ENCODE data around the gene ZNF667.

Gene ZNF667

GRCh38 chr19:56507446-56508289 lies 30.5 kb upstream of the ZNF667 start, which contains the start of gene ZNF471:
Gene ZNF471, plus strand, starts transcription at chr19:56507855. Its CDS starts 3,717 bp downstream, at chr19:56511572.
- Histone ChIP-seq H3K4me3 (ENCODE audit: low read length) (no peak within 1 kb of the TSS), H3K79me2 (ENCODE audit: control insufficient read depth, low read length) (no peaks in the 10 kb centered on the region), H3K9me3 (ENCODE audit: control insufficient read depth, insufficient read depth, low read length) (peaks cover 29% of the 10 kb centered on the region; the same call in 1 of the 2 replicates), H3F3A (ENCODE audit: control insufficient read depth, insufficient read depth) (no peaks in the 10 kb centered on the region), H3K27ac (ENCODE audit: low read depth, low read length) (no peak within 1 kb of the TSS), H3K4me1 (ENCODE audit: control insufficient read depth, low read length) (no peaks in the 10 kb centered on the region), H3K4me2 (ENCODE audit: low read length) (no peak within 1 kb of the TSS), H3K9me2 (replicated peaks; ENCODE audit: control insufficient read depth, low read length) (no peaks in the 10 kb centered on the region), H3K36me3 (ENCODE audit: control insufficient read depth, low read length) (no peaks in the 10 kb centered on the region), H4K20me1 (ENCODE audit: control insufficient read depth, insufficient read depth, low read depth, low read length) (no peaks in the 10 kb centered on the region), H3K27me3 (ENCODE audit: control insufficient read depth, low read length) (no peaks in the 10 kb centered on the region)
- no peak for TF ChIP-seq EZH2phosphoT487 (IDR thresholded peaks at IDR 0.05; ENCODE audit: borderline replicate concordance, low read length)
- no peak for TF ChIP-seq CTCF (IDR thresholded peaks at IDR 0.05; ENCODE audit: low read depth, low read length, poor library complexity, severe bottlenecking)

- Histone ChIP-seq H3K9me3 (ENCODE audit: control insufficient read depth, insufficient read depth, low read length) (peaks cover 26% of the 10 kb centered on the region; the same call in 1 of the 2 replicates), H3K27ac (ENCODE audit: low read depth, low read length) (no peak overlapping the region), H3K36me3 (ENCODE audit: control insufficient read depth, low read length) (no peaks in the 10 kb centered on the region), H3K27me3 (ENCODE audit: control insufficient read depth, low read length) (no peaks in the 10 kb centered on the region), H3F3A (ENCODE audit: control insufficient read depth, insufficient read depth) (no peaks in the 10 kb centered on the region), H3K9me2 (replicated peaks; ENCODE audit: control insufficient read depth, low read length) (no peaks in the 10 kb centered on the region), H3K4me1 (ENCODE audit: control insufficient read depth, low read length) (no peaks in the 10 kb centered on the region), H4K20me1 (ENCODE audit: control insufficient read depth, insufficient read depth, low read depth, low read length) (no peaks in the 10 kb centered on the region), H3K4me3 (ENCODE audit: low read length) (no peak overlapping the region), H3K4me2 (ENCODE audit: low read length) (no peak overlapping the region), H3K79me2 (ENCODE audit: control insufficient read depth, low read length) (no peaks in the 10 kb centered on the region)
- TF ChIP-seq EZH2phosphoT487 (IDR thresholded peaks at IDR 0.05; ENCODE audit: borderline replicate concordance, low read length) (no peak), CTCF (IDR thresholded peaks at IDR 0.05; ENCODE audit: low read depth, low read length, poor library complexity, severe bottlenecking) (no peak)
Measured at GRCh38 chr19:56504581-56504980, 27.4 kb upstream of the ZNF667 start.

GRCh38 chr19:56491399-56491798 lies 14.3 kb upstream of the ZNF667 start:
- Histone ChIP-seq H3K9me2 (replicated peaks; ENCODE audit: control insufficient read depth, low read length) (no peaks in the 10 kb centered on the region; the same call in 1 of the 2 replicates), H3F3A (ENCODE audit: control insufficient read depth, insufficient read depth) (no peaks in the 10 kb centered on the region), H3K4me3 (ENCODE audit: low read length) (no peak overlapping the region), H3K27me3 (ENCODE audit: control insufficient read depth, low read length) (no peaks in the 10 kb centered on the region), H3K4me2 (ENCODE audit: low read length) (no peak overlapping the region), H3K36me3 (ENCODE audit: control insufficient read depth, low read length) (no peaks in the 10 kb centered on the region), H3K4me1 (ENCODE audit: control insufficient read depth, low read length) (no peaks in the 10 kb centered on the region), H3K27ac (ENCODE audit: low read depth, low read length) (no peak overlapping the region), H3K9me3 (ENCODE audit: control insufficient read depth, insufficient read depth, low read length) (peaks cover 3% of the 10 kb centered on the region; the same call in 1 of the 2 replicates), H4K20me1 (ENCODE audit: control insufficient read depth, insufficient read depth, low read depth, low read length) (no peaks in the 10 kb centered on the region), H3K79me2 (ENCODE audit: control insufficient read depth, low read length) (no peaks in the 10 kb centered on the region)
- no peak for TF ChIP-seq CTCF (IDR thresholded peaks at IDR 0.05; ENCODE audit: low read depth, low read length, poor library complexity, severe bottlenecking)
- TF ChIP-seq EZH2phosphoT487 (IDR thresholded peaks at IDR 0.05; ENCODE audit: borderline replicate concordance, low read length) = no peak

Data from DOHH2 (cell line).